K562 (cell line): Measurements from ENCODE around the gene FRYL.

Source experiments
- BACH1 ChIP-seq: fragments of 200-800 bp; sonication (Bioruptor generic); IDR thresholded peaks from 2 replicates; pipeline ENCODE4 v1.6.1; 2016; ENCODE audit warnings: missing genetic modification characterization, missing compliant biosample characterization
- CREB1 ChIP-seq, 2 experiments: sonication (generic) in 1 of 2; formaldehyde crosslinking in 1 of 2; IDR thresholded peaks; 2 replicates each; pipeline versions ENCODE4 v1.6.1 to v1.8.0; 2012 to 2022; ENCODE audit warnings: inconsistent platforms in 1 of 2, mild to moderate bottlenecking in 1 of 2, missing genetic modification reagents in 1 of 2, moderate library complexity in 1 of 2
- GABPA ChIP-seq: fragments of 200-800 bp; sonication (Bioruptor generic); conservative IDR thresholded peaks from 2 replicates; pipeline ENCODE4 v1.6.1; 2016; ENCODE audit warnings: low read depth, missing genetic modification characterization, missing compliant biosample characterization
- GABPB1 ChIP-seq: sonication (generic); formaldehyde crosslinking; IDR thresholded peaks from 2 replicates; pipeline ENCODE4 v1.8.0; 2022; ENCODE audit warnings: mild to moderate bottlenecking, missing genetic modification reagents
- HDAC2 ChIP-seq: fragments of 450-650 bp; IDR thresholded peaks from 2 replicates; pipeline ENCODE4 v1.6.1; 2016; ENCODE audit warnings: mild to moderate bottlenecking
- L3MBTL2 ChIP-seq: fragments of 450-650 bp; IDR thresholded peaks from 2 replicates; pipeline ENCODE4 v1.6.1; 2016; ENCODE audit warnings: mild to moderate bottlenecking, moderate library complexity
- LEF1 ChIP-seq: fragments of 450-650 bp; IDR thresholded peaks from 2 replicates; pipeline ENCODE4 v1.6.1; 2016; ENCODE audit warnings: mild to moderate bottlenecking
- RFX5 ChIP-seq: IDR thresholded peaks from 2 replicates; pipeline ENCODE4 v1.6.1; 2011; ENCODE audit warnings: low read depth, mild to moderate bottlenecking, improper control_type of control experiment, low read length
- SREBF2 ChIP-seq: sonication (generic); formaldehyde crosslinking; IDR thresholded peaks from 2 replicates; pipeline ENCODE4 v1.4.0; 2020; ENCODE audit warnings: mild to moderate bottlenecking, missing genetic modification reagents
- TF ChIP-seq, protein P1 (sequence below): sonication (generic); IDR thresholded peaks from 2 replicates; pipeline ENCODE4 v1.6.1; 2016
- TF ChIP-seq, protein P2 (sequence below), 3 experiments: IDR thresholded peaks in 2 of 3; conservative IDR thresholded peaks in 1 of 3; 2 replicates each; pipeline ENCODE4 v1.5.1; 2011 to 2012; ENCODE audit warnings: low read length in 3 of 3, mild to moderate bottlenecking in 3 of 3, control low read depth in 2 of 3, improper control_type of control experiment in 1 of 3, inconsistent platforms in 1 of 3, low read depth in 1 of 3, mixed read lengths in 1 of 3, moderate library complexity in 1 of 3; ENCODE audit not compliant: insufficient read depth in 2 of 3
- TF ChIP-seq, protein P3 (sequence below), 2 experiments: fragments of 200-800 bp in 1 of 2; sonication (Bioruptor generic) in 1 of 2; sonication (generic) in 1 of 2; formaldehyde crosslinking in 1 of 2; IDR thresholded peaks in 1 of 2; conservative IDR thresholded peaks in 1 of 2; 2 replicates each; pipeline versions ENCODE4 v1.5.0 to v1.6.1; 2016 to 2020; ENCODE audit warnings: missing compliant biosample characterization in 1 of 2, missing genetic modification characterization in 1 of 2, missing genetic modification reagents in 1 of 2
- TF ChIP-seq, protein P4 (sequence below), 2 experiments: IDR thresholded peaks in 1 of 2; conservative IDR thresholded peaks in 1 of 2; 2 replicates each; pipeline ENCODE4 v1.6.1; 2016; ENCODE audit warnings: low read depth in 2 of 2, mild to moderate bottlenecking in 1 of 2, missing compliant biosample characterization in 1 of 2, missing genetic modification characterization in 1 of 2, moderate library complexity in 1 of 2

DNA sequence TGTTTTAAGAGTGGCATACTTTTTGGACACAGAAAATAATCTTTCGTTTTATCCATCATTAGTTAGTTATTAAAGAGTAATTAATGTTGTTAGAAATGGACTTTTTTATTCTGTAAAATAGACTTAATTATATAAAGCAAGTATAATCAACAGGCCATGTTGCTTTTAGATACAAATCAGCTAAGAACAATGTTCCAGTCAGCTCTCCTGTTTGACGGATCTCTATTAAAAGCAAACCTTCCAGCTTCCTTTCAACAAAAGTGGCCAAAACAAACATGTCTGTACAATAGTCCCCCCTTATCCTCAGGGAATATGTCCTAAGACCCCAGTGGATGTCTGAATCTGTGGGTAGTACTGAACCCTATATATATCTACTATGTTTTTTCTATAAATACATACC is 301.8 kb downstream of the FRYL start:
- TF ChIP-seq, protein P1, sequence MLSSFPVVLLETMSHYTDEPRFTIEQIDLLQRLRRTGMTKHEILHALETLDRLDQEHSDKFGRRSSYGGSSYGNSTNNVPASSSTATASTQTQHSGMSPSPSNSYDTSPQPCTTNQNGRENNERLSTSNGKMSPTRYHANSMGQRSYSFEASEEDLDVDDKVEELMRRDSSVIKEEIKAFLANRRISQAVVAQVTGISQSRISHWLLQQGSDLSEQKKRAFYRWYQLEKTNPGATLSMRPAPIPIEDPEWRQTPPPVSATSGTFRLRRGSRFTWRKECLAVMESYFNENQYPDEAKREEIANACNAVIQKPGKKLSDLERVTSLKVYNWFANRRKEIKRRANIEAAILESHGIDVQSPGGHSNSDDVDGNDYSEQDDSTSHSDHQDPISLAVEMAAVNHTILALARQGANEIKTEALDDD: no peak
- TF ChIP-seq GABPB1 (CRISPR knock-in tag) (no peak), SREBF2 (CRISPR knock-in tag) (no peak), RFX5 (no peak), HDAC2 (no peak), BACH1 (tag) (no peak), CREB1 (IDR thresholded peaks at IDR 0.05) (no peak), CREB1 (CRISPR knock-in tag; IDR thresholded peaks at IDR 0.05) (no peak), LEF1 (no peak), GABPA (tag) (no peak), L3MBTL2 (no peak)
- TF ChIP-seq, protein P2, sequence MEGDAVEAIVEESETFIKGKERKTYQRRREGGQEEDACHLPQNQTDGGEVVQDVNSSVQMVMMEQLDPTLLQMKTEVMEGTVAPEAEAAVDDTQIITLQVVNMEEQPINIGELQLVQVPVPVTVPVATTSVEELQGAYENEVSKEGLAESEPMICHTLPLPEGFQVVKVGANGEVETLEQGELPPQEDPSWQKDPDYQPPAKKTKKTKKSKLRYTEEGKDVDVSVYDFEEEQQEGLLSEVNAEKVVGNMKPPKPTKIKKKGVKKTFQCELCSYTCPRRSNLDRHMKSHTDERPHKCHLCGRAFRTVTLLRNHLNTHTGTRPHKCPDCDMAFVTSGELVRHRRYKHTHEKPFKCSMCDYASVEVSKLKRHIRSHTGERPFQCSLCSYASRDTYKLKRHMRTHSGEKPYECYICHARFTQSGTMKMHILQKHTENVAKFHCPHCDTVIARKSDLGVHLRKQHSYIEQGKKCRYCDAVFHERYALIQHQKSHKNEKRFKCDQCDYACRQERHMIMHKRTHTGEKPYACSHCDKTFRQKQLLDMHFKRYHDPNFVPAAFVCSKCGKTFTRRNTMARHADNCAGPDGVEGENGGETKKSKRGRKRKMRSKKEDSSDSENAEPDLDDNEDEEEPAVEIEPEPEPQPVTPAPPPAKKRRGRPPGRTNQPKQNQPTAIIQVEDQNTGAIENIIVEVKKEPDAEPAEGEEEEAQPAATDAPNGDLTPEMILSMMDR (IDR thresholded peaks at IDR 0.05 in 2 of 3, conservative IDR thresholded peaks at IDR 0.05 in 1 of 3; ENCODE audit: insufficient read depth in 2 of 3, low read depth in 1 of 3, low read length in 3 of 3): no peak
- TF ChIP-seq, protein P3, sequence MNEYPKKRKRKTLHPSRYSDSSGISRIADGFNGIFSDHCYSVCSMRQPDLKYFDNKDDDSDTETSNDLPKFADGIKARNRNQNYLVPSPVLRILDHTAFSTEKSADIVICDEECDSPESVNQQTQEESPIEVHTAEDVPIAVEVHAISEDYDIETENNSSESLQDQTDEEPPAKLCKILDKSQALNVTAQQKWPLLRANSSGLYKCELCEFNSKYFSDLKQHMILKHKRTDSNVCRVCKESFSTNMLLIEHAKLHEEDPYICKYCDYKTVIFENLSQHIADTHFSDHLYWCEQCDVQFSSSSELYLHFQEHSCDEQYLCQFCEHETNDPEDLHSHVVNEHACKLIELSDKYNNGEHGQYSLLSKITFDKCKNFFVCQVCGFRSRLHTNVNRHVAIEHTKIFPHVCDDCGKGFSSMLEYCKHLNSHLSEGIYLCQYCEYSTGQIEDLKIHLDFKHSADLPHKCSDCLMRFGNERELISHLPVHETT (CRISPR knock-in tag; conservative IDR thresholded peaks at IDR 0.05 in 1 of 2, IDR thresholded peaks at IDR 0.05 in 1 of 2): no peak
- TF ChIP-seq, protein P4, sequence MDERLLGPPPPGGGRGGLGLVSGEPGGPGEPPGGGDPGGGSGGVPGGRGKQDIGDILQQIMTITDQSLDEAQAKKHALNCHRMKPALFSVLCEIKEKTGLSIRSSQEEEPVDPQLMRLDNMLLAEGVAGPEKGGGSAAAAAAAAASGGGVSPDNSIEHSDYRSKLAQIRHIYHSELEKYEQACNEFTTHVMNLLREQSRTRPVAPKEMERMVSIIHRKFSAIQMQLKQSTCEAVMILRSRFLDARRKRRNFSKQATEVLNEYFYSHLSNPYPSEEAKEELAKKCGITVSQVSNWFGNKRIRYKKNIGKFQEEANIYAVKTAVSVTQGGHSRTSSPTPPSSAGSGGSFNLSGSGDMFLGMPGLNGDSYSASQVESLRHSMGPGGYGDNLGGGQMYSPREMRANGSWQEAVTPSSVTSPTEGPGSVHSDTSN (CRISPR knock-in tag; IDR thresholded peaks at IDR 0.05; ENCODE audit: low read depth): no peak
- TF ChIP-seq, protein P4 (tag; conservative IDR thresholded peaks at IDR 0.05; ENCODE audit: low read depth): no peak
